Muscle of leg (tissue), 11 donors: ENCODE measurements around the gene LYPLAL1. TPM values are rescaled to one million over a fixed set of nuclear protein-coding genes. Genes with fewer than 3 reads are reported as not detected.

Experiments
- DNase-seq: peaks from one replicate; pipeline ENCODE4 v3.0.0; 2013
- H3K27ac ChIP-seq: one replicate; pipeline ENCODE4 v1.5.1; 2013; ENCODE audit warnings: mild to moderate bottlenecking, low read length, control low read depth
- H3K27me3 ChIP-seq: one replicate; pipeline ENCODE4 v1.6.1; 2013; ENCODE audit warnings: low read length; ENCODE audit not compliant: control insufficient read depth, insufficient read depth
- H3K36me3 ChIP-seq: one replicate; pipeline ENCODE4 v1.6.1; 2013; ENCODE audit warnings: low read length; ENCODE audit not compliant: control insufficient read depth, insufficient read depth
- H3K4me1 ChIP-seq: one replicate; pipeline ENCODE4 v1.6.1; 2013; ENCODE audit warnings: low read length; ENCODE audit not compliant: control insufficient read depth, insufficient read depth
- H3K4me3 ChIP-seq: one replicate; pipeline ENCODE4 v1.5.1; 2013; ENCODE audit warnings: low read length, control low read depth
- H3K9me3 ChIP-seq: replicated peaks from 2 replicates; pipeline ENCODE4 v1.6.1; 2013; ENCODE audit warnings: low read depth, low read length; ENCODE audit not compliant: control insufficient read depth
- WGBS: methylation state at CpG from one replicate; pipeline ENCODE4 v1.1.5; 2013; ENCODE audit warnings: missing lambda C conversion rate; ENCODE audit not compliant: insufficient coverage; 5-methylcytosine and 5-hydroxymethylcytosine counted together
- polyA plus RNA-seq, 8 donors: library from polyadenylated mRNA; unstranded; fragments of 120-200 nt; gene quantifications; one replicate each; pipeline versions ENCODE4 v1.2.1 to v1.2.3, GENCODE V29; 2013; ENCODE audit warnings: inconsistent platforms in 1 of 8, low replicate concordance in 1 of 8; ENCODE audit not compliant: insufficient read length in 8 of 8, insufficient read depth in 1 of 8
- total RNA-seq: library from RNA; stranded (reverse); fragments of 120-200 nt; gene quantifications from one replicate; pipeline ENCODE4 v1.2.4, GENCODE V29; 2013

Gene LYPLAL1
- total and polyA plus RNA-seq, 9 donors: 25.3 to 53.9 (median 29.7) TPM

- no peaks in the 10 kb centered on the region for H3K36me3 ChIP-seq
- H3K9me3 ChIP-seq: no peaks in the 10 kb centered on the region
- H3K27me3 ChIP-seq: no peaks in the 10 kb centered on the region
- no peak for DNase-seq
- H3K27ac ChIP-seq: no peak overlapping the region
- no CpG with 5 or more reads among the region's 3 CpGs for WGBS
- no peak overlapping the region for H3K4me3 ChIP-seq
- no peaks in the 10 kb centered on the region for H3K4me1 ChIP-seq
Observed at GRCh38 chr1:219201656-219202055, 28.0 kb downstream of the LYPLAL1 start.

DNA sequence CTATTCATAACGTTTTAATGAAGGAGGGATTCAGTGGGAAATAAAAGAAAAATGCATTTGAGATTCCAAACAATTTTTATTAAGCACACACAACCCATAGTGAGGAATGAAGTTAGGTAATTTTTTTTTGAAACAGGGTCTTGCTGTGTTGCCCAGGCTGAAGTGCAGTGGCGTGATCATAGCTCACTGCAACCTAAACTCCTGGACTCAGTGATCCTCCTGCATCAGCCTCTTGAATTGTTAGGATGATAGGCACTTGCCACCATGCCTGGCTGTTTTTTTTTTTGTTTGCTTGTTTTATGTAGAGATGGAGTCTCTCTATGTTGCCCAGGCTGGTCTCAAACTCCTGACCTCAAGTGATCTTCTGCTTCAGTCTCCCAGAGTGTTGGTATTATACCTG is 28.9 kb downstream of the LYPLAL1 start:
- Histone ChIP-seq H3K4me3 (no peak overlapping the region), H3K4me1 (no peaks in the 10 kb centered on the region), H3K27ac (no peak overlapping the region), H3K9me3 (no peaks in the 10 kb centered on the region), H3K27me3 (no peaks in the 10 kb centered on the region), H3K36me3 (no peaks in the 10 kb centered on the region)
- no peak for DNase-seq
- no CpG with 5 or more reads among the region's 2 CpGs for WGBS

DNA sequence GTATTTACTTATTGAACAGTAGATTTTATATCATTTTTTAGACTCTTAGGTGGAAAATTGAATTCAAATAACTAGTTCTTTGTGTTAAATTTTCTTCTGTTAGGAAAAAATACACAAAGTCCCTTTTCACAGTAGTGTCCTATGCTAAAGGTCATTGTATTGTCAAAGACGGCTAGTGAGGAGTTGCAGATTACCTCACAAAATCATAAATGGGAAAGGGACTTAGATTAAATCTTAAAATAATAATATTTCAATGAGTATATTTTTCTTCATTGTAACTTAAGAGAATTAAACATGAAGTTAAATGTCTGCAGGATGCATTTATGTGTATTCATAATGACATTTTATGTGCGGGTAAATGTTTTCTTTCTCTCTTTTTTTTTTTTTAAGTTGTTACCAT is 32.7 kb downstream of the LYPLAL1 start:
- Histone ChIP-seq H3K36me3 (no peaks in the 10 kb centered on the region), H3K4me1 (no peaks in the 10 kb centered on the region), H3K9me3 (no peaks in the 10 kb centered on the region), H3K27ac (no peak overlapping the region), H3K4me3 (no peak overlapping the region), H3K27me3 (no peaks in the 10 kb centered on the region)
- WGBS: no CpG with 5 or more reads among the region's 2 CpGs
- DNase-seq: no peak

- no peaks in the 10 kb centered on the region for H3K9me3 ChIP-seq
- H3K36me3 ChIP-seq: no peaks in the 10 kb centered on the region
- DNase-seq: no peak
- H3K4me3 ChIP-seq: no peak overlapping the region
- no peaks in the 10 kb centered on the region for H3K4me1 ChIP-seq
- no peaks in the 10 kb centered on the region for H3K27me3 ChIP-seq
- H3K27ac ChIP-seq: no peak overlapping the region
- no CpG with 5 or more reads among the region's 2 CpGs for WGBS
Observed at GRCh38 chr1:219209578-219209977, 35.9 kb downstream of the LYPLAL1 start.

DNA sequence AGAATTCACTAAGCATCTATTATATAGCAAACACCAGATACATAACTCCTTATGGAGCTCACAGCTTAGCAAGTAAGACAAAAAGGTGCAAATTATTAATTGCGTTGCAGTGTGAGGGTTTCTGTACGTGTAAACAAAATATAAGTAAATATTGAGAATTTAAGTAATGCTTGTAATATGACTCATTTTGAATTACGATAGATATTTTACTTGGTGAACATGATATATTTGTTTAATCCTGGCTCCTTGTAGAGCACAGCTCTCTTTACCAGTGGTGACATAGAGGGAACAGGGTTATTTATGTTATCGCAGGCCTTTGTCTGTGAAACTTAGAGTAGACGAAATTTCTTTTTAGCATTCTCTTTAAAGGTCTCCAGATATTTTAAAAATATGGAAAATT is 36.4 kb downstream of the LYPLAL1 start:
- Histone ChIP-seq H3K9me3 (no peaks in the 10 kb centered on the region), H3K27me3 (no peaks in the 10 kb centered on the region), H3K27ac (no peak overlapping the region), H3K36me3 (no peaks in the 10 kb centered on the region), H3K4me1 (no peaks in the 10 kb centered on the region), H3K4me3 (no peak overlapping the region)
- no CpG with 5 or more reads among the region's 5 CpGs for WGBS
- no peak for DNase-seq

DNA sequence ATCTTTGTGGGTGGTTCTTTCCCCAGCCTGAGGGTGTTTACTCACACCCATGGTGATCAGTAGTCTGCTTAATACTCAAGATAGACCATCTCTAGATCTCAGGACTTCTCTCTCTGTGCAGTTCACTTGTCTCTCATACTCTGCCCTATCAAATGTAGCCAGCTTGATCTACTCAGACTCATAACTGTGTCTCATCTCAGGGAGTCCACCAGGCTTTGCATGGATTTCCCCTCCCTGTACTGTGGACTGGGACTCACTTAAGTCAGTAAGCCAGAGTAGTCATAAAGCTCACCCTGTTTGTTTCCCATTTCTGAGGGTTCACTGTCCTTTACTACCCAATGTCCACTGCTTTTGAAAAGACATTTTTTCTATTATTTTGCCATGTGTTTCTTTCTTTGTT is 41.8 kb downstream of the LYPLAL1 start:
- no peak overlapping the region for H3K27ac ChIP-seq
- peaks cover 9% of the 10 kb centered on the region for H3K36me3 ChIP-seq
- no peak overlapping the region for H3K4me3 ChIP-seq
- DNase-seq: no peak
- H3K27me3 ChIP-seq: no peaks in the 10 kb centered on the region
- H3K4me1 ChIP-seq: no peaks in the 10 kb centered on the region
- H3K9me3 ChIP-seq: no peaks in the 10 kb centered on the region

- DNase-seq: no peak
- Histone ChIP-seq H3K27me3 (no peaks in the 10 kb centered on the region), H3K9me3 (no peaks in the 10 kb centered on the region), H3K4me1 (no peaks in the 10 kb centered on the region), H3K27ac (no peak overlapping the region), H3K36me3 (peaks cover 9% of the 10 kb centered on the region), H3K4me3 (no peak overlapping the region)
- 92% methylated on average over 3 of the region's 3 CpGs for WGBS
Observed at GRCh38 chr1:219220945-219221344, 47.3 kb downstream of the LYPLAL1 start.

DNA sequence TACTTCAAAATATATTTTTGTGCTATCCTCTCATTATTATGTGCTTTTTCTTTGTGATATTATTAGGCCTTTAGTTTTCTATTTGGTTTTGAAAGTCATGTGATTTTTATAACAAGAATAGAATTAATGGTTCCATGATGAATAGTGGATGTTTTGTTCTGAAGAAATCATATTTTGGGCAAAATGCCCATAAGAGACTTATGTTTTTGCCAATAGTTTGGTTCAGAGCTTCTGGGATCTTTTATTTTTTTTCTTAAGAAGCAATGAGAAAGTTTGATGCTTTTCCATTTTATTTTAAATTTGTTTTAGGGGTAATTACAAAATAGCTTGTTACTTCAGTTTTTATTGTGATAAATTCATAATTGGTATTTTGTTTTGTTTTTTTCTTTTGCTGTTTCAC is 49.8 kb downstream of the LYPLAL1 start:
- peaks cover 2% of the 10 kb centered on the region for H3K4me1 ChIP-seq
- H3K4me3 ChIP-seq: no peak overlapping the region
- H3K9me3 ChIP-seq: no peaks in the 10 kb centered on the region
- H3K27ac ChIP-seq: no peak overlapping the region
- peak; percentile 54 for DNase-seq
- no peaks in the 10 kb centered on the region for H3K27me3 ChIP-seq
- H3K36me3 ChIP-seq: peaks cover 5% of the 10 kb centered on the region

- no peaks in the 10 kb centered on the region for H3K9me3 ChIP-seq
- H3K36me3 ChIP-seq: no peaks in the 10 kb centered on the region
- DNase-seq: peak; percentile 65
- no peak overlapping the region for H3K27ac ChIP-seq
- no CpG with 5 or more reads among the region's 2 CpGs for WGBS
- no peak overlapping the region for H3K4me3 ChIP-seq
- peaks cover 2% of the 10 kb centered on the region for H3K4me1 ChIP-seq
- no peaks in the 10 kb centered on the region for H3K27me3 ChIP-seq
Observed at GRCh38 chr1:219226196-219226595, 52.5 kb downstream of the LYPLAL1 start.

DNA sequence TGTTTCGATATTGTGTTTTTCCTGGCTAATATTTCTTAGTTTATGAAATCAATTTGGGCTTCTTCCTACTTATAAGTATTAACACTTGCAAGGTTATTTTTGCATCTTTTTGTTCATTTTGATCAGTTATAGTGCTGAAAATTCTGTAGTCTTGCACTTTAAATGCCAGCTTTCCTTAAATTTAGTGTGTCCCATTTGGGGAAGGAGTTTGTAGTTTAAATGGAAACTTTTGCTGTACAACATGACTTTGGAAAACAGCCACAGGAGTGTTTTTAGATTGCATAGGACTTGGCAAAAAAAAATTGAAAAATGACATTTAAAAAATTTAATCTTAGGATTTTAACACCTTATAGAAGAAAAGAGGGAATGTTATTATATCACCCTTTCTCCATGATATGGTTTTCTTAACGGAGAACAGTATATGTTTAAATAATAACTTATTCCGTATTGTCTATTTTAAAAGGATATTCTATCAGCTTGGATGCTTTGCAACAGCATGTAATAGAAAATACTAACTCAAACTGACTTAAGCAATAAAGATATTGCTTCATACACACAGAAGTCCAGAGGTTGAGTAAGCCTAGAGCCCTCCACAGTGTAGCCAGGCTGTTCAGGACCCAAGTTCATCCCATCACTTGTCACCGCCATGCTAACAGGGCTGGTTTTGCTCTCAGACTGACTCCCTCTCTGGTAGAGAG is 53.8 kb downstream of the LYPLAL1 start:
- DNase-seq: peak; percentile 78
- H3K27ac ChIP-seq: peak overlapping the region; percentile 33

GRCh38 chr1:219228058-219228419 is 54.4 kb downstream of the LYPLAL1 start:
- DNase-seq: no peak
- Histone ChIP-seq H3K27ac (peak overlapping the region; percentile 33), H3K4me3 (no peak overlapping the region), H3K9me3 (no peaks in the 10 kb centered on the region), H3K27me3 (no peaks in the 10 kb centered on the region), H3K4me1 (peaks cover 2% of the 10 kb centered on the region), H3K36me3 (no peaks in the 10 kb centered on the region)
- WGBS: 83% methylated on average over 2 of the region's 5 CpGs

More for the DNA sequence above, 53.8 kb downstream of the LYPLAL1 start:
- H3K9me3 ChIP-seq: no peaks in the 10 kb centered on the region
- peaks cover 2% of the 10 kb centered on the region for H3K4me1 ChIP-seq
- H3K4me3 ChIP-seq: no peak overlapping the region
- 100% methylated on average over 1 of the region's 4 CpGs for WGBS
- H3K36me3 ChIP-seq: no peaks in the 10 kb centered on the region
- H3K27me3 ChIP-seq: no peaks in the 10 kb centered on the region
